ENCODE data around the gene PRSS53. TPM values are rescaled to one million over a fixed set of nuclear protein-coding genes. Genes with fewer than 3 reads are reported as not detected.

The PRSS53 gene
- 0.45 and 1.8 TPM in 2 replicates for total RNA-seq

GRCh38 chr16:31088459-31089183, at the start of gene PRSS53:
Gene PRSS53, minus strand, starts transcription at chr16:31088943. Its CDS starts 134 bp downstream, at chr16:31088809.

GRCh38 chr16:31135535-31136286, 47.0 kb upstream of the PRSS53 start, which contains the start of gene PRSS8:
Gene PRSS8, minus strand, starts transcription at chr16:31135727. Its CDS starts 229 bp downstream, at chr16:31135498.

GRCh38 chr16:31117384-31118222, 28.9 kb upstream of the PRSS53 start, which contains the start of gene KAT8:
Gene KAT8, plus strand, starts transcription at chr16:31117664. Its CDS starts 18 bp downstream, at chr16:31117682.

GRCh38 chr16:31108035-31108793, 19.5 kb upstream of the PRSS53 start, which contains the start of gene BCKDK:
Gene BCKDK, plus strand, starts transcription at chr16:31108386. Its CDS starts 838 bp downstream, at chr16:31109224.

GRCh38 chr16:31094424-31095120, 5.8 kb upstream of the PRSS53 start, which contains the start of gene VKORC1:
Gene VKORC1, minus strand, starts transcription at chr16:31094797. Its CDS starts 68 bp downstream, at chr16:31094729.

GRCh38 chr16:31073970-31074813, 14.6 kb downstream of the PRSS53 start, which contains the start of the genes ZNF646 and ZNF668:
Gene ZNF646, plus strand, starts transcription at chr16:31074422. Its CDS starts 1,903 bp downstream, at chr16:31076325.
Gene ZNF668, minus strand, starts transcription at chr16:31074240. Its CDS starts 9,781 bp downstream, at chr16:31064459.

Other genes with a start within 250 kb of the PRSS53 start
- gene BCL7C, start 194.9 kb downstream of the PRSS53 start, total RNA-seq, result 19.8 and 26.7 TPM in 2 replicates
- 0.09 TPM in 2 replicates for gene CTF1, start 192.3 kb downstream of the PRSS53 start, total RNA-seq
- gene FBXL19, start 165.4 kb downstream of the PRSS53 start, total RNA-seq, result 21.0 and 21.5 TPM in 2 replicates
- gene ORAI3, start 139.9 kb downstream of the PRSS53 start, total RNA-seq, result 12.0 and 13.3 TPM in 2 replicates
- gene SETD1A, start 131.2 kb downstream of the PRSS53 start, total RNA-seq, result 2.2 and 2.6 TPM in 2 replicates
- gene HSD3B7, start 103.7 kb downstream of the PRSS53 start, total RNA-seq, result 4.1 and 7.4 TPM in 2 replicates
- gene STX1B, start 78.3 kb downstream of the PRSS53 start, total RNA-seq, result under 0.01 TPM in 2 replicates
- gene STX4, start 55.4 kb downstream of the PRSS53 start, total RNA-seq, result 28.2 and 30.4 TPM in 2 replicates
- 7.3 and 7.6 TPM in 2 replicates for gene ZNF668, start 14.7 kb downstream of the PRSS53 start, total RNA-seq
- gene ZNF646, start 14.5 kb downstream of the PRSS53 start, total RNA-seq, result 9.1 and 14.4 TPM in 2 replicates
- 58.1 and 74.6 TPM in 2 replicates for gene VKORC1, start 5.9 kb upstream of the PRSS53 start, total RNA-seq
- 15.0 and 18.7 TPM in 2 replicates for gene BCKDK, start 19.4 kb upstream of the PRSS53 start, total RNA-seq
- 32.3 and 36.2 TPM in 2 replicates for gene KAT8, start 28.7 kb upstream of the PRSS53 start, total RNA-seq
- not detected in 2 replicates for gene PRSS8, start 46.8 kb upstream of the PRSS53 start, total RNA-seq
- 0.09 and 0.27 TPM in 2 replicates for gene PRSS36, start 61.1 kb upstream of the PRSS53 start, total RNA-seq
- 39.0 and 44.7 TPM in 2 replicates for gene FUS, start 91.2 kb upstream of the PRSS53 start, total RNA-seq
- 43.1 and 63.2 TPM in 2 replicates for gene PYCARD, start 113.8 kb upstream of the PRSS53 start, total RNA-seq
- gene TRIM72, start 125.2 kb upstream of the PRSS53 start, total RNA-seq, result not detected in 2 replicates
- not detected in 2 replicates for gene PYDC1, start 128.2 kb upstream of the PRSS53 start, total RNA-seq
- gene ITGAM, start 171.0 kb upstream of the PRSS53 start, total RNA-seq, result under 0.01 TPM in 1 of 2 replicates, not detected in the other